Naive thymus-derived CD8-positive, alpha-beta T cell (primary cell): ENCODE measurements around the gene OR9Q1. TPM values are rescaled to one million over a fixed set of nuclear protein-coding genes. Genes with fewer than 3 reads are reported as not detected.

Experiments used
- ATAC-seq, 2 donors: fragments of 150-1000 bp; cut with Tn5 transposase in 1 of 2; sonication (Bioruptor Pico), chemical (Tn5 transposase) in 1 of 2; 1 replicate in 1 of 2; 2 replicates in 1 of 2; pipeline ENCODE4 v1.10.0; 2021; ENCODE audit warnings: mild to moderate bottlenecking in 2 of 2, moderate library complexity in 2 of 2
- POLR2A ChIA-PET: fragments of 350-600 bp; sonication (Branson Sonifier 250); formaldehyde crosslinking; loops from one replicate; lab custom pipeline; 2021; ENCODE audit warnings: antibody characterized with exemption; lab: Charles Lee
- DNase-seq, 10 donors: peaks; one replicate each; pipeline versions ENCODE4 v3.0.0 to v3.0.0-alpha.2; 2020 to 2022
- H3K27ac Mint-ChIP-seq, 10 donors: one replicate each; pipeline ENCODE4 v1.8.0; 2020 to 2022; ENCODE audit warnings: mild to moderate bottlenecking in 10 of 10, mixed read lengths in 10 of 10, moderate library complexity in 4 of 10, inconsistent platforms in 1 of 10
- H3K27me3 Mint-ChIP-seq, 5 donors: one replicate each; pipeline ENCODE4 v1.8.0; 2021 to 2022; ENCODE audit warnings: mixed read lengths in 5 of 5
- H3K36me3 Mint-ChIP-seq, 3 donors: one replicate each; pipeline ENCODE4 v1.8.0; 2020 to 2022; ENCODE audit warnings: mixed read lengths in 3 of 3, mild to moderate bottlenecking in 2 of 3, inconsistent platforms in 1 of 3
- H3K4me1 Mint-ChIP-seq, 4 donors: one replicate each; pipeline ENCODE4 v1.8.0; 2021 to 2022; ENCODE audit warnings: mixed read lengths in 4 of 4
- H3K4me3 Mint-ChIP-seq, 10 donors: one replicate each; pipeline ENCODE4 v1.8.0; 2020 to 2022; ENCODE audit warnings: mild to moderate bottlenecking in 10 of 10, mixed read lengths in 10 of 10, moderate library complexity in 6 of 10, inconsistent platforms in 1 of 10
- H3K9me3 Mint-ChIP-seq, 9 donors: one replicate each; pipeline ENCODE4 v1.8.0; 2020 to 2022; ENCODE audit warnings: mixed read lengths in 9 of 9, mild to moderate bottlenecking in 3 of 9, inconsistent platforms in 1 of 9, moderate library complexity in 1 of 9
- polyA plus RNA-seq, 3 donors: library from polyadenylated mRNA; unstranded; fragments of 300-500 nt; fragmentation: Illumina TruSeq; gene quantifications; one replicate each; pipeline ENCODE4 v1.2.3, GENCODE V29; 2021
- total RNA-seq, 8 experiments: library from RNA in 2 of 8; stranded (reverse) in 2 of 8; gene quantifications; one replicate each; pipeline ENCODE4 v1.2.3 and lab custom pipeline; 2021 to 2026

OR9Q1 gene
- total and polyA plus RNA-seq, 5 experiments from 2014 or later: not detected

GRCh38 chr11:58075781-58076180, 52.1 kb downstream of the OR9Q1 start:
- Mint-ChIP-seq H3K4me3 (no peak overlapping the region), H3K27me3 (peaks cover 0 to 4% (median 0%) of the 10 kb centered on the region in 5 donors), H3K27ac (no peak overlapping the region), H3K4me1 (no peaks in the 10 kb centered on the region), H3K9me3 (peaks cover 0 to 5% (median 3%) of the 10 kb centered on the region in 9 donors), H3K36me3 (peaks cover 0 to 4% (median 0%) of the 10 kb centered on the region in 3 donors)
- ATAC-seq (no peak), DNase-seq (no peak)
- POLR2A ChIA-PET: no interaction called here

GRCh38 chr11:58086528-58086927, 62.8 kb downstream of the OR9Q1 start:
- Mint-ChIP-seq H3K4me3 (no peak overlapping the region), H3K27me3 (peaks cover 2 to 19% (median 7%) of the 10 kb centered on the region in 5 donors), H3K36me3 (no peaks in the 10 kb centered on the region), H3K27ac (no peak overlapping the region), H3K4me1 (no peaks in the 10 kb centered on the region), H3K9me3 (peaks cover 0 to 9% (median 3%) of the 10 kb centered on the region in 9 donors)
- DNase-seq (no peak), ATAC-seq (no peak)
- POLR2A ChIA-PET: no interaction called here

- H3K9me3 Mint-ChIP-seq: peaks cover 6 to 23% (median 14%) of the 10 kb centered on the region in 9 donors
- H3K36me3 Mint-ChIP-seq: peaks cover 3 to 10% (median 8%) of the 10 kb centered on the region in 3 donors
- ATAC-seq (no peak), DNase-seq (no peak)
- no peak overlapping the region for H3K4me3 Mint-ChIP-seq
- H3K4me1 Mint-ChIP-seq: no peaks in the 10 kb centered on the region
- POLR2A ChIA-PET: no interaction called here
- H3K27ac Mint-ChIP-seq: no peak overlapping the region
- peaks cover 0 to 10% (median 7%) of the 10 kb centered on the region in 5 donors for H3K27me3 Mint-ChIP-seq
Observed at GRCh38 chr11:58097437-58097836, 73.8 kb downstream of the OR9Q1 start.

GRCh38 chr11:58121096-58121495, 97.4 kb downstream of the OR9Q1 start:
- H3K27me3 Mint-ChIP-seq: peaks cover 2 to 19% (median 5%) of the 10 kb centered on the region in 5 donors

GRCh38 chr11:58125469-58125868, 101.8 kb downstream of the OR9Q1 start, which contains the start of gene OR9I1:
TSS of gene OR9I1 (minus strand) at chr11:58125530. CDS start at chr11:58119444, 6,086 bp downstream.
- Mint-ChIP-seq H3K27ac (no peak within 1 kb of the TSS), H3K9me3 (no peaks in the 10 kb centered on the region), H3K27me3 (peaks cover 0 to 5% (median 3%) of the 10 kb centered on the region in 5 donors), H3K4me3 (no peak within 1 kb of the TSS), H3K4me1 (no peaks in the 10 kb centered on the region), H3K36me3 (no peaks in the 10 kb centered on the region)
- POLR2A ChIA-PET: no interaction called here
- ATAC-seq (no peak), DNase-seq (no peak)

More at GRCh38 chr11:58121096-58121495, 97.4 kb downstream of the OR9Q1 start:
- ATAC-seq (no peak), DNase-seq (no peak)
- H3K4me1 Mint-ChIP-seq: no peaks in the 10 kb centered on the region
- no peaks in the 10 kb centered on the region for H3K9me3 Mint-ChIP-seq
- no peak overlapping the region for H3K4me3 Mint-ChIP-seq
- H3K27ac Mint-ChIP-seq: no peak overlapping the region
- H3K36me3 Mint-ChIP-seq: no peaks in the 10 kb centered on the region
- POLR2A ChIA-PET: no interaction called here

- Mint-ChIP-seq H3K27ac (no peak overlapping the region), H3K36me3 (no peaks in the 10 kb centered on the region), H3K27me3 (peaks cover 0 to 4% (median 3%) of the 10 kb centered on the region in 5 donors), H3K9me3 (no peaks in the 10 kb centered on the region), H3K4me3 (no peak overlapping the region), H3K4me1 (no peaks in the 10 kb centered on the region)
- POLR2A ChIA-PET: no interaction called here
- ATAC-seq (no peak), DNase-seq (no peak)
Observed at GRCh38 chr11:58127350-58127749, 103.7 kb downstream of the OR9Q1 start.

GRCh38 chr11:58133309-58134076, 109.8 kb downstream of the OR9Q1 start:
- no peaks in the 10 kb centered on the region for H3K4me1 Mint-ChIP-seq
- POLR2A ChIA-PET: no interaction called here
- no peaks in the 10 kb centered on the region for H3K9me3 Mint-ChIP-seq
- H3K4me3 Mint-ChIP-seq: no peak overlapping the region
- no peak for DNase-seq
- ATAC-seq: no peak
- no peak overlapping the region for H3K27ac Mint-ChIP-seq
- no peaks in the 10 kb centered on the region for H3K36me3 Mint-ChIP-seq
- H3K27me3 Mint-ChIP-seq: peaks cover 0 to 10% (median 2%) of the 10 kb centered on the region in 5 donors

- Mint-ChIP-seq H3K36me3 (no peaks in the 10 kb centered on the region), H3K27ac (no peak overlapping the region), H3K4me3 (no peak overlapping the region), H3K9me3 (no peaks in the 10 kb centered on the region), H3K4me1 (no peaks in the 10 kb centered on the region), H3K27me3 (peaks cover 0 to 11% (median 2%) of the 10 kb centered on the region in 5 donors)
- DNase-seq (no peak), ATAC-seq (no peak)
- POLR2A ChIA-PET: no interaction called here
Observed at GRCh38 chr11:58134151-58134550, 110.5 kb downstream of the OR9Q1 start.

- no peak overlapping the region for H3K4me3 Mint-ChIP-seq
- no peaks in the 10 kb centered on the region for H3K9me3 Mint-ChIP-seq
- H3K27ac Mint-ChIP-seq: no peak overlapping the region
Observed at GRCh38 chr11:58135171-58135570, 111.5 kb downstream of the OR9Q1 start.

GRCh38 chr11:58142761-58143160, 119.1 kb downstream of the OR9Q1 start:
- no peaks in the 10 kb centered on the region for H3K36me3 Mint-ChIP-seq
- H3K27me3 Mint-ChIP-seq: peaks cover 7 to 34% (median 11%) of the 10 kb centered on the region in 5 donors
- peaks cover 0 to 9% (median 0%) of the 10 kb centered on the region in 9 donors for H3K9me3 Mint-ChIP-seq
- ATAC-seq (no peak), DNase-seq (no peak)
- H3K27ac Mint-ChIP-seq: no peak overlapping the region
- no peaks in the 10 kb centered on the region for H3K4me1 Mint-ChIP-seq
- H3K4me3 Mint-ChIP-seq: no peak overlapping the region
- POLR2A ChIA-PET: no interaction called here

More at GRCh38 chr11:58135171-58135570, 111.5 kb downstream of the OR9Q1 start:
- ATAC-seq (no peak), DNase-seq (no peak)
- Mint-ChIP-seq H3K27me3 (peaks cover 0 to 11% (median 0%) of the 10 kb centered on the region in 5 donors), H3K4me1 (no peaks in the 10 kb centered on the region), H3K36me3 (no peaks in the 10 kb centered on the region)
- POLR2A ChIA-PET: no interaction called here

- Mint-ChIP-seq H3K27ac (no peak overlapping the region), H3K4me3 (no peak overlapping the region), H3K27me3 (peaks cover 0 to 31% (median 6%) of the 10 kb centered on the region in 5 donors), H3K36me3 (no peaks in the 10 kb centered on the region), H3K9me3 (peaks cover 0 to 4% (median 0%) of the 10 kb centered on the region in 9 donors), H3K4me1 (no peaks in the 10 kb centered on the region)
- DNase-seq (no peak), ATAC-seq (no peak)
- POLR2A ChIA-PET: no interaction called here
Observed at GRCh38 chr11:58152781-58153180, 129.1 kb downstream of the OR9Q1 start.

GRCh38 chr11:58164389-58164788, 140.7 kb downstream of the OR9Q1 start:
- peaks cover 0 to 1% (median 0%) of the 10 kb centered on the region in 4 donors for H3K4me1 Mint-ChIP-seq
- peaks cover 0 to 5% (median 0%) of the 10 kb centered on the region in 5 donors for H3K27me3 Mint-ChIP-seq
- ATAC-seq: no peak
- H3K36me3 Mint-ChIP-seq: peaks cover 0 to 15% (median 0%) of the 10 kb centered on the region in 3 donors
- no peak overlapping the region for H3K4me3 Mint-ChIP-seq
- no peak overlapping the region for H3K27ac Mint-ChIP-seq
- peaks cover 0 to 6% (median 0%) of the 10 kb centered on the region in 9 donors for H3K9me3 Mint-ChIP-seq
- no peak for DNase-seq
- POLR2A ChIA-PET: no interaction called here

- peaks cover 0 to 9% (median 0%) of the 10 kb centered on the region in 3 donors for H3K36me3 Mint-ChIP-seq
- ATAC-seq (no peak), DNase-seq (no peak)
- H3K27me3 Mint-ChIP-seq: peaks cover 0 to 5% (median 0%) of the 10 kb centered on the region in 5 donors
- no peaks in the 10 kb centered on the region for H3K4me1 Mint-ChIP-seq
- no peak overlapping the region for H3K27ac Mint-ChIP-seq
- H3K4me3 Mint-ChIP-seq: no peak overlapping the region
- peaks cover 0 to 3% (median 0%) of the 10 kb centered on the region in 9 donors for H3K9me3 Mint-ChIP-seq
- POLR2A ChIA-PET: no interaction called here
Observed at GRCh38 chr11:58164990-58165389, 141.3 kb downstream of the OR9Q1 start.
